ENCODE measurements around the gene TANK. TPM values are rescaled to one million over a fixed set of nuclear protein-coding genes. Genes with fewer than 3 reads are reported as not detected.
A peak's percentile ranks its signal among the peaks of the same experiment; 100 is the strongest.

TANK gene
- total and polyA plus RNA-seq, 2 of the 13 experiments (the other 11 are each of a cell fraction or from before 2014, with no cell fraction given), result 66.9 to 96.1 TPM

GRCh38 chr2:161115605-161116380 is 44.4 kb upstream of the TANK start (continued):
- TF ChIP-seq MIER2 (CRISPR knock-in tag; IDR thresholded peaks at IDR 0.05), result 0 out of 2 replicates have a peak, but pooled peaks have one; percentile 13
- no peak for TF ChIP-seq TOPORS (CRISPR knock-in tag; IDR thresholded peaks at IDR 0.05)
- TF ChIP-seq KDM6A (CRISPR knock-in tag; IDR thresholded peaks at IDR 0.05; ENCODE audit: low read depth), result 0 out of 2 replicates have a peak, but pooled peaks have one; percentile 52
- no peak for TF ChIP-seq DZIP1 (CRISPR knock-in tag; IDR thresholded peaks at IDR 0.05)
- no peak for TF ChIP-seq HMGXB3 (CRISPR knock-in tag; IDR thresholded peaks at IDR 0.05; ENCODE audit: borderline replicate concordance)
- TF ChIP-seq AKNA (CRISPR knock-in tag; IDR thresholded peaks at IDR 0.05; ENCODE audit: borderline replicate concordance), result no peak
- TF ChIP-seq ZNF687 (CRISPR knock-in tag; IDR thresholded peaks at IDR 0.05), result no peak
- TF ChIP-seq KDM4B (CRISPR knock-in tag; IDR thresholded peaks at IDR 0.05), result 0 out of 2 replicates have a peak, but pooled peaks have one; percentile 35
- TF ChIP-seq ZNF484 (CRISPR knock-in tag; IDR thresholded peaks at IDR 0.05; ENCODE audit: borderline replicate concordance, low read depth), result no peak
- no peak for TF ChIP-seq RFX5 (IDR thresholded peaks at IDR 0.05; ENCODE audit: low read depth, low read length)
- TF ChIP-seq GATA4 (IDR thresholded peaks at IDR 0.05; ENCODE audit: borderline replicate concordance, low read depth), result peak; percentile 88

Data from HepG2 (cell line).